OCI-LY1 (cell line): ENCODE data around the gene ZNF30.

ENCODE experiments used
- EZH2 ChIP-seq: fragments of 200-600 bp; sonication (generic), shearing (Covaris generic); IDR thresholded peaks from 2 replicates; pipeline ENCODE4 v1.8.0; 2017; ENCODE audit warnings: borderline replicate concordance, mixed run types, mild to moderate bottlenecking, antibody characterized with exemption, low read length, moderate library complexity, mixed read lengths
- TF ChIP-seq, protein P1 (sequence below): fragments of 200-600 bp; sonication (generic), shearing (Covaris generic); IDR thresholded peaks from 2 replicates; pipeline ENCODE4 v1.5.1; 2017; ENCODE audit warnings: mild to moderate bottlenecking, antibody characterized with exemption, low read length, moderate library complexity, mixed read lengths

DNA sequence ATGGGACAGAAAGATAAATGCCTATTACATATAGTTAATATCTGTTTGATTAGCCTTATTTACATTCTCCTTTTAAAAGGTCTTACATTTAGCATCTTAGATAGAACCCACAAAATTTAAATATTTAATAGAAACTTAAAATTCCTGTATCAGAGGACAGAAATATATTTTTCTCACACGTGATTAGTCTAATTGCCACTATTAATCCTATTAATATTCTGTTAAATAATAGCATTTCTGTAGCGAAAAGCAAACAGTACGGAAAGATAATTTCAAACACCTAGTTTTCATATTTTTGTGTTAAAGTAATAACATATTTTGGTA lies 380 bp upstream of the ZNF30 start:
- TF ChIP-seq, protein P1, sequence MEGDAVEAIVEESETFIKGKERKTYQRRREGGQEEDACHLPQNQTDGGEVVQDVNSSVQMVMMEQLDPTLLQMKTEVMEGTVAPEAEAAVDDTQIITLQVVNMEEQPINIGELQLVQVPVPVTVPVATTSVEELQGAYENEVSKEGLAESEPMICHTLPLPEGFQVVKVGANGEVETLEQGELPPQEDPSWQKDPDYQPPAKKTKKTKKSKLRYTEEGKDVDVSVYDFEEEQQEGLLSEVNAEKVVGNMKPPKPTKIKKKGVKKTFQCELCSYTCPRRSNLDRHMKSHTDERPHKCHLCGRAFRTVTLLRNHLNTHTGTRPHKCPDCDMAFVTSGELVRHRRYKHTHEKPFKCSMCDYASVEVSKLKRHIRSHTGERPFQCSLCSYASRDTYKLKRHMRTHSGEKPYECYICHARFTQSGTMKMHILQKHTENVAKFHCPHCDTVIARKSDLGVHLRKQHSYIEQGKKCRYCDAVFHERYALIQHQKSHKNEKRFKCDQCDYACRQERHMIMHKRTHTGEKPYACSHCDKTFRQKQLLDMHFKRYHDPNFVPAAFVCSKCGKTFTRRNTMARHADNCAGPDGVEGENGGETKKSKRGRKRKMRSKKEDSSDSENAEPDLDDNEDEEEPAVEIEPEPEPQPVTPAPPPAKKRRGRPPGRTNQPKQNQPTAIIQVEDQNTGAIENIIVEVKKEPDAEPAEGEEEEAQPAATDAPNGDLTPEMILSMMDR, result no peak
- TF ChIP-seq EZH2, result no peak
